H4 (cell line): ENCODE results near the gene NR4A3. TPM values are rescaled to one million over a fixed set of nuclear protein-coding genes. Genes with fewer than 3 reads are reported as not detected.
"Not testable (repeated sequence)": the region's sequence is repeated elsewhere in the genome, so short reads cannot be mapped to it uniquely, and the experiment has no call there.

Experiments
- DNase-seq: peaks from one replicate; pipeline ENCODE4 v3.0.0-alpha.2; 2015; ENCODE audit warnings: low spot score
- total RNA-seq: library from RNA; depleted of rRNA; stranded (reverse); fragments of >200 nt; shearing (Covaris generic); gene quantifications from 2 replicates; pipeline ENCODE4 v1.2.3, GENCODE V29; 2014; rRNA removed

Gene NR4A3
- total RNA-seq, result 0.06 and 0.08 TPM in 2 replicates

GRCh38 chr9:99821396-99822108 is at the start of gene NR4A3:
TSS of gene NR4A3 (plus strand) at chr9:99821885. CDS start at chr9:99828043, 6,158 bp downstream.
- peak; percentile 96 for DNase-seq

GRCh38 chr9:99773468-99774138 is 48.1 kb upstream of the NR4A3 start:
- DNase-seq, result no peak

GRCh38 chr9:99778308-99778707 is 43.4 kb upstream of the NR4A3 start:
- peak; percentile 51 for DNase-seq

GRCh38 chr9:99778836-99779235 is 42.8 kb upstream of the NR4A3 start:
- DNase-seq, result no peak

GRCh38 chr9:99779277-99779676 is 42.4 kb upstream of the NR4A3 start:
- no peak for DNase-seq

- DNase-seq, result not testable (repeated sequence)
Observed at GRCh38 chr9:99782349-99782748, 39.3 kb upstream of the NR4A3 start.

- no peak for DNase-seq
Observed at GRCh38 chr9:99782962-99783718, 38.5 kb upstream of the NR4A3 start.

- DNase-seq, result no peak
Observed at GRCh38 chr9:99783799-99784198, 37.9 kb upstream of the NR4A3 start.

- no peak for DNase-seq
Observed at GRCh38 chr9:99785010-99785590, 36.6 kb upstream of the NR4A3 start.

- DNase-seq, result no peak
Observed at GRCh38 chr9:99787556-99787955, 34.1 kb upstream of the NR4A3 start.

GRCh38 chr9:99793528-99793927 is 28.2 kb upstream of the NR4A3 start:
- no peak for DNase-seq

GRCh38 chr9:99796231-99796630 is 25.5 kb upstream of the NR4A3 start:
- DNase-seq, result no peak

GRCh38 chr9:99801775-99802174 is 19.9 kb upstream of the NR4A3 start:
- no peak for DNase-seq

GRCh38 chr9:99803694-99804093 is 18.0 kb upstream of the NR4A3 start:
- no peak for DNase-seq

GRCh38 chr9:99807276-99807852 is 14.3 kb upstream of the NR4A3 start:
- peak; percentile 27 for DNase-seq

- no peak for DNase-seq
Observed at GRCh38 chr9:99807956-99808355, 13.7 kb upstream of the NR4A3 start.

GRCh38 chr9:99808454-99808853 is 13.2 kb upstream of the NR4A3 start:
- no peak for DNase-seq

- no peak for DNase-seq
Observed at GRCh38 chr9:99809586-99810319, 11.9 kb upstream of the NR4A3 start.

GRCh38 chr9:99811172-99811571 is 10.5 kb upstream of the NR4A3 start:
- DNase-seq, result no peak

GRCh38 chr9:99811598-99812383 is 9.9 kb upstream of the NR4A3 start:
- DNase-seq, result no peak
